ENCODE measurements around the gene HSPB1.

- TF ChIP-seq POLR2A (IDR thresholded peaks at IDR 0.05), result no peak
- TF ChIP-seq CTCF (IDR thresholded peaks at IDR 0.05), result no peak
Observed at GRCh38 chr7:76326646-76327233, 24.3 kb downstream of the HSPB1 start.
